GM21529 (cell line): ENCODE results near the gene NRIP1.

Experiments used
- ATAC-seq: cut with Tn5 transposase; IDR thresholded peaks from one replicate; pipeline ENCODE4 v1.9.1; 2021; ENCODE audit not compliant: unreplicated experiment

The NRIP1 gene

DNA sequence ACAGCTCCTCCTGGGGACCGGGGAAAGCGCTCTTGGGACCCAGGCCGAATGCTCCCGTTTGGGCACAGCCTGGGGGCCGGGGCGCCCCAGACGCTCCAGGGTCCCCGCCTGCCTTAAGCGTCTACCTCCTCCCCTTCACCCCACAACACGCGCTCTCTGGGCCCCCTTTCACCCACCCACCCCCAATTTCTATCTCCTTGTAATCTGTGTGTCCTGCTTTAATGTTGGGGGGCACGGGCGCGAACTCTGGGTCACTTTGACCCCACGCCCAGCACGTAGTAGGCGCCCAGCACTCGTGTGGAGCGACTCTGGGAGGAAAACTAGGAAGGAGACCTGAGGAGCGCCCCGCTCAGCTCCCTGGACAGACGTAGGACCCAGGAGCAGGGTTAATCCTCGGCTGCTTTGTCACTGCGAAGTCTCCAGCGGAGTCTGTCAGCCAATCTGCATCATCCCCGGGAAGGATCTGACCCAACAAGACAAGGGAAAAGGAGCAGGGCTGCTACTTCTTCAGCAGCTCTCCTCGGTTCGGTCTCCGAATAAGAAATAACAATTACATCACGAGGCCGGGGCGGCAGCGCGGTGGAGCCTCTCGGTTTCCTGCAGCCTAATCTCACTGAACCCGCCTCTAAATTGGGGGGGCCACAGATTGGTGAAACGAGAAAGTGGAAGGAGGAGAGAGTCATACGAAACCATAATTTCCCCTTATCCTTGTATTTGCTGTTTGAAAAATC, 757 bp upstream of the NRIP1 start:
- no peak for ATAC-seq

GRCh38 chr21:15063814-15064575, 805 bp downstream of the NRIP1 start:
- peak; percentile 13 for ATAC-seq

DNA sequence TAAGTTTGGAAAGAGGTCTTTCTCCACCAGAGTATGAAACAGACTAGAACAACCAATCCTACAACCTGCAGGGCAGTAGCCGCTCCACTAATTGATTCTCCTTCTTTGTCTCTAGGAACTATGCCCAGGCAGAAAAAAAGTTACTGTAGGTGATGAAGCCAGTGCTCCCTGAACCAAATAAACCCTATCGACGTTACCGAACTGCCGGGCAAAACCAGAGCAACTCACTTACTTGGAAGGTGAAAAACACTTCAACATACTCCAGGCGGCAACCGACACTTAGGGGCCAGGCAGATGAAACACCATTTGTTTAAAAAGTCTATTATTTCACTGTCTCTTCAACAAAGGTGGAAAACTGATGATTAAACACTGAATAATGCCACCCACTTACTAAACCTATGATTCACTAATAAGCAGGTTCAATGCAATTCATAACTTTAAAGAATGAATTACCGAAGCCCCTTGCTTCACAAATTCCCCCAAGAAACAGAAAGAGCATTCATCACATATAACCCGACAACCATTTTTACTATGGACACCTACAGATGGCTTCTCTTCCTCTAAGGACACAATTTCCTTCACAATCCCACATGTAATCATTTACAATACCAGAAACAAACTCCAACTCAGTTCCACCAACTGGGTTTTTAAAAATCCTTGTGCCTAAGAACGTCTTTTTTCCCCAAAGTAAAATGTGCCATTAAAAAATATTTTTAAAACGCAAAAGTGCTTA, 1.6 kb downstream of the NRIP1 start:
- no peak for ATAC-seq

GRCh38 chr21:15062606-15062965, 2.2 kb downstream of the NRIP1 start:
- ATAC-seq, result no peak

GRCh38 chr21:15061747-15062605, 2.8 kb downstream of the NRIP1 start:
- no peak for ATAC-seq

- ATAC-seq, result no peak
These were observed 3.5 kb downstream of the NRIP1 start for GRCh38 chr21:15061279-15061678.

DNA sequence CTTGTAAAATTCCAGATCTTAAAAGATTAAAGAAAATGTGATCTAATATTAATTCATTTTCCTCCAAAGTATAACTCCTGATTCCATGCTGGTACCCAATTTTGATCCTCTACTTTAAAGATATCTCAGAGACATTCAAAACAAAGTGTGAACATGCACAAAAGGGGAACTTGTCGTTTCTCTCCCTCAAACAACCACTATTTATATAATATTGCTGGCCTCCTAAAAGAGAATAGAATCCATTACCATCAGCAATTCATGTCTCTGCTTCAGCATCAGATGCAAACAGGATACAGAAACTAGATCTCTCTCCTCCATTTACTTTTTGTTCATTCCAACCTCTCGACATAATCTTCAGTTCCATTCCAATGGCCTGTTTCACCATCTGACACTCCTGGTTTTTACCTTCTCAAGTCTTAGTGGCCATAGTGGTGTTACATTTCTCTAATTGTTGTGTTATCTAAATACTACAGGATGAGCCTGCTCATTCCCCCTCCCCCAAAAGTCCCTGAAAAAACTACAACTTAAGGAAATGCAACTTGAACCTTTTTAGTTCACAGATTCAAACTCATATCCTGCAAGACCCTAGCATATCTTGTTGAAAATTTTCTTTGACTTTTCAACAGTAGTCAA, 4.1 kb downstream of the NRIP1 start:
- ATAC-seq, result no peak

DNA sequence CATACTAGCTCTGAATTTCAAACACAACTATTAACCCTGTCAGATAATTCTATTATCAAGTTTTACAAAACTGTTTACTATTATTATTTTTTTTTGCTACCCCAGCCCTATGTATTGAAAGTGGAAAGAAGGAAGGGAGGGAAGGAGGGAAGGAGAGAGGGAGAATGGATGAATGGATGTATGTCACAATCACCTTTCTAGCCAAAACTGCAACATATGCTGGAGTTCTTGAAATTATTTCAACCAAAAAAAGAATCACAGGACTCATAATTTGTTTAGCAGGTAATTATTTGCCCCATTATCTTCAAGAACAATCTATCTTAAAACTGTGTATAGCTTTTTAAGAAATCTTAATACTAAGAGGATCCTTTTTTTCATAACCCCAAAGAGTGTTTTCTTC, 5.4 kb downstream of the NRIP1 start:
- no peak for ATAC-seq

DNA sequence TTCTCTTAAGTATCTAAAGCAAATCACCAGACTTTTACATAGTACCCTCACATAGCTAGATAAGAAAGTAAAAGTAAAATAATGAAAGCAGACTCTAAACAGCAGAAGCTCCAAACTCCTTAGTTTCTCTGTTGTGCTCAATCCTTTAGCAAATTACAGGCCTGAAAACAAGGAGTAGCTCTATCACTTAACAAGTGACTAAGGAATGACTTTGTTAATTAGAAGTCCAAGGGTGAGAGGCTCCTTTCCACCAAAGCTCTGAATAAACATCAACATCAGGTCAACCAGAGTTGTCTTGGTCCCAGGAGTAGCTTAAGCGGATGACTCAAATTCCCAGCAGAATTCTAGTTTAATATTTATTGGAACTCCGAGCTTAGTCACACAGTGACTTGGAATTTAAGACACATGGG, 5.9 kb downstream of the NRIP1 start:
- no peak for ATAC-seq

DNA sequence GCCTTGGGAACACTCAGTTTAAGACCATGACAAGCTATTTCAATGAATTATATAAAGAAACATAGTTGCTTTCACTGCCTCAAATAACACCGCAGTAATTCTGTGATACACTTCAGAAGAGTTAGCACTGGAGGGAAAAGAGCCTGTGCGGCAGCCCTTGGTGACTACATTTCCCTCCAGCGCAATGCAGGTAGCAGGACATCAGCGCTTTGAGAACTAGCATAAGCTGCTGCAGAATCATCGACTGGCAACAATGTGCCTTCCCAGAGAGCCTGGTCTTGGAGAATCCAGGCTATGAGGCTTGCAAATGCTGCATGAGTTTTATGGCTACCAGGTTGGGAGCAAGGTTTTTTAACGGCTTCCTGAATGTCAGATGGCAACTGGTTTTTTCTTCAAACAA, 7.5 kb downstream of the NRIP1 start:
- ATAC-seq, result no peak

DNA sequence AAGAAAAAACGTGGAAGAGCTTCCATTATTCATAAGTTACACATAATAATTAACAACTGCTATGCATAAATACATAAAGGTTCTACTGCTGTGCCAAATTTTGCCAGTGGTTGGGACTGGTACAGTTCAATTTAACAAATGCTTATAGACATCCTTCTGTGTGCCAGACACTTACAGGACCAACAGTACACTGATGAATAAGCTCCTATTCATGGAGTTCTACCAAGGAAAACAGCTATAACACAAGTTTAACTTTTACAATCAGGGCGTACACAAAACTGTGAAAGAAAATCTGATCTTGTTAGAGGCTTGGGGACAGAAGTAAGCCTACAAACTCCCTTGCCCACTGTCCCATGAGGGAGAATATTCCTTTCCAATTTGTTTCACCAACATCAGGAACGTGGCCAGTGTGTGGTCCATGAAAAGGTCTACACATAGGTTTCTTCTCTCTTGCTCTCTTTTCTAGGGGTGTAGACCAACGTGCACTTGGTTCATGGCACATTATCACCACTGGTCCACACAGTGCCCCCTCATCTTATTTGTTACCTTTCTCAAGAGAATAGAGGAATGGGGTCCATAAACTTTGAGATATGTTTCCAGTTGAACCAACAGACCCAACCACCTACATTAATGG, 10.1 kb downstream of the NRIP1 start:
- no peak for ATAC-seq

DNA sequence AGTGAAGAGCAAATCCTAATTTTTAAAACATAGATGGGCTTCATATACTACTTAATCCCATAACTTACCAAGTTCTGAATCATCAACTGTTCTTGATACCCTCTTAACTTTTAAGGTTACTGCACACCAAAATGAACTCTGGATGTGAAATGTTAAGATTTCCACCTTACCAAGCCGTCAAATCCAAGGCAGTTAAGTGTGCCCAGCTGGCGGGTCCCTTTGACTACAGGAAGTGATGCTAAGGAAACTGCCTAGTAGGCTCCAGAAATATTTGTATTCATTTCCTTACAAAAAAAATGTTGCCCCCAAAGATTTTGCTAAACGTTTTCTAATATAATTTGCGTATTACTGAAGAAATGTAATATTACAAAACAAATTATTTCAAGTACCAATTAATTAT, 10.7 kb downstream of the NRIP1 start:
- ATAC-seq, result no peak

- no peak for ATAC-seq
These were observed 11.3 kb downstream of the NRIP1 start for GRCh38 chr21:15053500-15053899.

GRCh38 chr21:15052459-15052763, 12.4 kb downstream of the NRIP1 start:
- ATAC-seq, result no peak

- peak; percentile 81 for ATAC-seq
These were observed 12.9 kb downstream of the NRIP1 start for GRCh38 chr21:15051644-15052458.

DNA sequence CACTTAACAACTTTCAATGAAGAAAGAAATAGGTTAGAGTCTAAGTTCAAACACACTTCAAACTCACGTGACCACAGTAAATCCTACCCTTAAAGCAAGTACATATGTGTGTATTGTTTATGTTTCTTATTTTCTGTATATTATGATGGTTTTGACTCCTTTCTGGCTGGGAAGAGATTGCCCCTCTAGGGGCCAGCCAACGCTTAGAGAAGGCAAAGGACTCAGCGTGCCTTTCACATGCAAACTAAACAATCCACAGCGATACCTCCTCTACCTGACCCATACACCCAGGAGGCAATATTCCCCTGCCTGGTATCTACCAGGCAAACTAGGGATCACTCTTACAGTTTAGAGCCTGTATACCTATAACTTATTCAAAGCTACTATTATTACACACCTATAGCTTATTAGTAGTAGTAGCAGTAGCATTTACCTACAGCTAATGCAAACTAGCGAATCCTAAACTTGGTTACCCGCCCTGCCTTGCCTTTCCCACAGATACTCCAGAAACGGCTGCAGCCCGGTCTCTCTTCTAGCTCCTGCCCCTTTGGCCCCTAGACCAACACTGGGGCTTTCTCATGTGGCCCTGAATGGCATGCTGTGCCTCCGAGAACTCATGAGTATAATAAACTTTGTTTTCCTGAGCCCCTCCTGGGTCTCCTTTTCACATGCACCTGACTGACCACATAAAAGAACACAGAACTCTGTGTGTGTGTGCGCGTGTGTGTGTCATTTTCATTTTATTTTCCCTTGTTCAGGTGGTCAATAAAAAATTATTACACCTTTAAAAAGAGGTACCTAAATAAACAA, 14.0 kb downstream of the NRIP1 start:
- no peak for ATAC-seq

GRCh38 chr21:15045017-15045416, 19.8 kb downstream of the NRIP1 start:
- no peak for ATAC-seq

- ATAC-seq, result no peak
These were observed 22.3 kb downstream of the NRIP1 start for GRCh38 chr21:15042531-15042930.
